H1 (cell line): ENCODE data around the gene PKN3. TPM values are rescaled to one million over a fixed set of nuclear protein-coding genes. Genes with fewer than 3 reads are reported as not detected.

Experiments used
- CTCF ChIA-PET: fragments of 300-600 bp; sonication (Branson Sonifier 250); formaldehyde crosslinking; loops from one replicate; lab custom pipeline; 2021; ENCODE audit not compliant: partially characterized antibody; lab: Charles Lee
- POLR2A ChIA-PET: fragments of 300-600 bp; sonication (Branson Sonifier 250); formaldehyde crosslinking; loops from one replicate; lab custom pipeline; 2021; ENCODE audit warnings: inconsistent platforms; ENCODE audit not compliant: partially characterized antibody; lab: Charles Lee
- DNase-seq, 2 experiments: peaks; one replicate each; pipeline versions ENCODE4 v3.0.0 to v3.0.0-alpha.2; 2010 to 2022; ENCODE audit warnings: low spot score in 2 of 2, low read depth in 1 of 2, mixed read lengths in 1 of 2
- FAIRE-seq: peaks from 2 replicates; lab custom pipeline; 2011; peaks lifted over from hg19 to GRCh38; lab: Jason Lieb, UNC
- H2AFZ ChIP-seq: 2 replicates; pipeline ENCODE4 v1.8.1; 2012; ENCODE audit warnings: low read length, inconsistent platforms
- H2AK5ac ChIP-seq: 2 replicates; pipeline ENCODE4 v1.6.1; 2013; ENCODE audit warnings: low read depth, low read length
- H2BK120ac ChIP-seq: replicated peaks from 2 replicates; pipeline ENCODE3; 2013; ENCODE audit warnings: low read depth, low read length, inconsistent platforms
- H2BK12ac ChIP-seq: 2 replicates; pipeline ENCODE4 v1.6.1; 2013; ENCODE audit warnings: low read depth, low read length
- H2BK15ac ChIP-seq: 2 replicates; pipeline ENCODE4 v1.6.1; 2013; ENCODE audit warnings: low read length
- H2BK20ac ChIP-seq: 2 replicates; pipeline ENCODE4 v1.6.1; 2013; ENCODE audit warnings: low read length
- H2BK5ac ChIP-seq: 2 replicates; pipeline ENCODE4 v1.6.1; 2013; ENCODE audit warnings: low read depth, low read length
- H3K14ac ChIP-seq: 2 replicates; pipeline ENCODE4 v1.6.1; 2013; ENCODE audit warnings: inconsistent platforms; ENCODE audit not compliant: insufficient read length
- H3K18ac ChIP-seq: 2 replicates; pipeline ENCODE4 v1.6.1; 2013; ENCODE audit warnings: low read length; ENCODE audit errors: extremely low read depth
- H3K23ac ChIP-seq: 2 replicates; pipeline ENCODE4 v1.6.1; 2013; ENCODE audit warnings: inconsistent platforms; ENCODE audit not compliant: insufficient read length
- H3K23me2 ChIP-seq: 2 replicates; pipeline ENCODE4 v1.6.1; 2013; ENCODE audit warnings: low read depth, low read length
- H3K27ac ChIP-seq: 2 replicates; pipeline ENCODE4 v1.6.1; 2011; ENCODE audit warnings: low read depth, low read length, inconsistent platforms
- H3K27me3 ChIP-seq, 4 experiments: replicated peaks in 1 of 4; 1 replicate in 1 of 4; 2 replicates in 3 of 4; pipeline versions ENCODE4 v1.6.1 to v1.8.1; 2011 to 2013; ENCODE audit warnings: low read length in 3 of 4, mild to moderate bottlenecking in 3 of 4, inconsistent platforms in 2 of 4, mixed read lengths in 2 of 4, moderate library complexity in 1 of 4; ENCODE audit not compliant: control insufficient read depth in 3 of 4, insufficient read depth in 3 of 4; ENCODE audit errors: extremely low read depth in 1 of 4
- H3K36me3 ChIP-seq, 4 experiments: 2 replicates each; pipeline versions ENCODE4 v1.6.1 to v1.8.1; 2011 to 2013; ENCODE audit warnings: mild to moderate bottlenecking in 4 of 4, low read length in 3 of 4, moderate library complexity in 2 of 4, control low read depth in 1 of 4, inconsistent platforms in 1 of 4; ENCODE audit not compliant: insufficient read depth in 4 of 4, control insufficient read depth in 2 of 4
- H3K4ac ChIP-seq: replicated peaks from 2 replicates; pipeline ENCODE3; 2013; ENCODE audit warnings: low read length, low read depth, mixed read lengths, inconsistent platforms; ENCODE audit not compliant: insufficient read length
- H3K4me1 ChIP-seq, 4 experiments: replicated peaks in 1 of 4; 1 replicate in 1 of 4; 2 replicates in 3 of 4; pipeline versions ENCODE4 v1.6.1 to v1.8.1; 2011 to 2013; ENCODE audit warnings: low read length in 3 of 4, inconsistent platforms in 2 of 4, mixed read lengths in 1 of 4; ENCODE audit not compliant: insufficient read depth in 4 of 4, control insufficient read depth in 3 of 4
- H3K4me2 ChIP-seq, 2 experiments: 2 replicates each; pipeline versions ENCODE4 v1.6.1 to v1.8.1; 2011 to 2013; ENCODE audit warnings: low read depth in 2 of 2, low read length in 2 of 2, control low read depth in 1 of 2, inconsistent platforms in 1 of 2, mild to moderate bottlenecking in 1 of 2; ENCODE audit not compliant: insufficient read depth in 1 of 2
- H3K4me3 ChIP-seq, 4 experiments: fragments of 200-600, 300-600 bp in 1 of 4; sonication (generic), shearing (Covaris generic), sonication (Bioruptor Twin) in 1 of 4; 2 replicates each; pipeline versions ENCODE4 v1.5.1 to v1.8.1; 2011 to 2016; ENCODE audit warnings: low read length in 4 of 4, low read depth in 3 of 4, control low read depth in 2 of 4, inconsistent platforms in 2 of 4, mild to moderate bottlenecking in 2 of 4, mixed read lengths in 1 of 4, moderate library complexity in 1 of 4; ENCODE audit not compliant: insufficient read depth in 2 of 4; ENCODE audit errors: extremely low read depth in 1 of 4
- H3K56ac ChIP-seq: replicated peaks from 2 replicates; pipeline ENCODE3; 2013; ENCODE audit warnings: low read depth, mild to moderate bottlenecking, mixed read lengths, low read length, inconsistent platforms; ENCODE audit not compliant: insufficient read length
- H3K79me1 ChIP-seq: 2 replicates; pipeline ENCODE4 v1.6.1; 2013; ENCODE audit warnings: low read depth, low read length, control low read depth
- H3K79me2 ChIP-seq, 2 experiments: 2 replicates each; pipeline versions ENCODE4 v1.6.1 to v1.8.1; 2012 to 2013; ENCODE audit warnings: low read length in 2 of 2, mild to moderate bottlenecking in 2 of 2, inconsistent platforms in 1 of 2; ENCODE audit not compliant: insufficient read depth in 2 of 2, control insufficient read depth in 1 of 2
- H3K9ac ChIP-seq, 4 experiments: replicated peaks in 1 of 4; 1 replicate in 1 of 4; 2 replicates in 3 of 4; pipeline versions ENCODE4 v1.6.1 to v1.8.1; 2011 to 2013; ENCODE audit warnings: low read depth in 3 of 4, low read length in 3 of 4, control low read depth in 2 of 4, mild to moderate bottlenecking in 2 of 4, moderate library complexity in 2 of 4, inconsistent platforms in 1 of 4; ENCODE audit errors: extremely low read depth in 1 of 4
- H3K9me3 ChIP-seq, 2 experiments: 2 replicates each; pipeline versions ENCODE4 v1.6.1 to v1.8.1; 2012 to 2013; ENCODE audit warnings: mild to moderate bottlenecking in 2 of 2, moderate library complexity in 2 of 2, control low read depth in 1 of 2, inconsistent platforms in 1 of 2, low read depth in 1 of 2, low read length in 1 of 2, mixed read lengths in 1 of 2; ENCODE audit not compliant: insufficient read depth in 2 of 2
- H4K20me1 ChIP-seq, 2 experiments: replicated peaks in 1 of 2; 2 replicates each; pipeline versions ENCODE3 to v1.8.1; 2011 to 2013; ENCODE audit warnings: inconsistent platforms in 2 of 2, low read length in 2 of 2, mild to moderate bottlenecking in 1 of 2; ENCODE audit not compliant: insufficient read depth in 2 of 2, control insufficient read depth in 1 of 2
- H4K5ac ChIP-seq: 2 replicates; pipeline ENCODE4 v1.6.1; 2013; ENCODE audit warnings: low read length, low read depth, mixed read lengths, inconsistent platforms; ENCODE audit not compliant: insufficient read length
- H4K8ac ChIP-seq: 2 replicates; pipeline ENCODE4 v1.8.0; 2013; ENCODE audit warnings: mild to moderate bottlenecking, moderate library complexity, low read length, inconsistent platforms; ENCODE audit not compliant: insufficient read depth; ENCODE audit errors: extremely low read depth
- H4K91ac ChIP-seq: replicated peaks from 2 replicates; pipeline ENCODE3; 2013; ENCODE audit warnings: low read length, mixed read lengths, inconsistent platforms; ENCODE audit not compliant: insufficient read length
- ASH2L ChIP-seq: fragments of 200-600, 300-600 bp; sonication (generic); IDR thresholded peaks from one replicate; pipeline ENCODE4 v1.7.1; 2017; ENCODE audit warnings: low read length
- CBX8 ChIP-seq: fragments of 300-800, 300-1000 bp; sonication (generic); IDR thresholded peaks from 2 replicates; pipeline ENCODE4 v1.7.1; 2016; ENCODE audit warnings: low read depth, low read length, borderline replicate concordance
- CEBPB ChIP-seq: IDR thresholded peaks from 2 replicates; pipeline ENCODE4 v1.6.1; 2012; ENCODE audit warnings: low read depth, low read length
- CTBP2 ChIP-seq: IDR thresholded peaks from 2 replicates; pipeline ENCODE4 v1.7.0; 2011; ENCODE audit warnings: borderline replicate concordance, mild to moderate bottlenecking, moderate library complexity, mixed read lengths, low read length; ENCODE audit not compliant: insufficient read depth, insufficient read length
- GTF2F1 ChIP-seq: IDR thresholded peaks from 2 replicates; pipeline ENCODE4 v1.6.1; 2012; ENCODE audit warnings: low read depth, low read length, improper control_type of control experiment, borderline replicate concordance
- JUN ChIP-seq: IDR thresholded peaks from 2 replicates; pipeline ENCODE4 v1.6.1; 2011; ENCODE audit warnings: low read depth, mild to moderate bottlenecking, improper control_type of control experiment, low read length
- JUND ChIP-seq: IDR thresholded peaks from 2 replicates; pipeline ENCODE4 v1.6.1; 2011; ENCODE audit warnings: mild to moderate bottlenecking, improper control_type of control experiment, low read length
- KDM1A ChIP-seq: fragments of 200-600, 300-600 bp; sonication (generic); IDR thresholded peaks from 2 replicates; pipeline ENCODE4 v1.7.1; 2016; ENCODE audit warnings: mild to moderate bottlenecking, low read length, borderline replicate concordance
- POU5F1 ChIP-seq: IDR thresholded peaks from 2 replicates; pipeline ENCODE4 v1.6.1; 2011; ENCODE audit warnings: low read depth, mild to moderate bottlenecking, low read length, moderate library complexity
- SIRT6 ChIP-seq: IDR thresholded peaks from one replicate; pipeline ENCODE4 v1.7.1; 2012; ENCODE audit warnings: low read length, inconsistent platforms
- TAF7 ChIP-seq: optimal IDR thresholded peaks from 2 replicates; pipeline ENCODE3; 2011; ENCODE audit warnings: low read depth, mild to moderate bottlenecking, inconsistent platforms, low read length, moderate library complexity, borderline replicate concordance
- USF2 ChIP-seq: IDR thresholded peaks from 2 replicates; pipeline ENCODE4 v1.6.1; 2011; ENCODE audit warnings: low read length, improper control_type of control experiment
- WGBS, 2 experiments: shearing (Covaris generic) in 1 of 2; methylation state at CpG; one replicate each; pipeline versions ENCODE4 v1.1.6 to v1.1.7; 2013 to 2015; ENCODE audit warnings: low lambda C conversion rate in 2 of 2, mixed read lengths in 2 of 2, inconsistent platforms in 1 of 2, low coverage in 1 of 2, missing lambda C conversion rate in 1 of 2; ENCODE audit not compliant: insufficient replicate concordance in 2 of 2, insufficient coverage in 1 of 2, insufficient read length in 1 of 2; ENCODE audit errors: extremely low coverage in 1 of 2, missing lambda C conversion rate in 1 of 2; 5-methylcytosine and 5-hydroxymethylcytosine counted together
- polyA plus RNA-seq, 7 experiments: library from polyadenylated mRNA; depleted of rRNA in 3 of 7; stranded (reverse) in 5 of 7; unstranded in 2 of 7; fragments of >200 nt in 5 of 7; fragments of 200-250 nt in 2 of 7; gene quantifications; 1 replicate in 5 of 7; 2 replicates in 1 of 7; 4 replicates in 1 of 7; pipeline versions ENCODE4 v1.2.1 to v1.2.3, GENCODE V29; 2011 to 2013; ENCODE audit warnings: missing spikeins in 2 of 7, mixed read lengths in 2 of 7
- total RNA-seq: library from RNA; stranded (reverse); fragmentation: NEBNext Ultra II Directional; extraction: Animal tissue kit (Norgen Biotek cat#: 25700); gene quantifications from 2 replicates; pipeline ENCODE4 v1.2.1, GENCODE V29; 2021
- TF ChIP-seq, protein P1 (sequence below): IDR thresholded peaks from 2 replicates; pipeline ENCODE4 v1.6.1; 2011; ENCODE audit warnings: low read depth, mild to moderate bottlenecking, low read length; ENCODE audit not compliant: insufficient read depth

PKN3 gene
- total and polyA plus RNA-seq, 2 of the 8 experiments (the other 6 are each of a cell fraction or from before 2014, with no cell fraction given), result 15.7 to 16.3 TPM

- no peak overlapping the region for H3K14ac ChIP-seq
- DNase-seq, result no peak
- H4K91ac ChIP-seq, result no peak overlapping the region
- no peak overlapping the region for H3K4ac ChIP-seq
- H3K9ac ChIP-seq, result no peak overlapping the region
- no peak overlapping the region for H4K5ac ChIP-seq
- no peak overlapping the region for H2BK12ac ChIP-seq
- H3K79me1 ChIP-seq, result peaks cover 3% of the 10 kb centered on the region; the same call in 1 of the 2 replicates
- H4K20me1 ChIP-seq, result peaks cover 0 to 2% of the 10 kb centered on the region in 2 experiments
- H4K8ac ChIP-seq, result no peak overlapping the region
- H3K4me3 ChIP-seq, result no peak overlapping the region
- no peak overlapping the region for H3K4me2 ChIP-seq
- ChIA-PET POLR2A (interaction anchor here (0.6 to 46.1 kb wide), 3 partner anchors 9 to 111 kb away, joined by 4 to 1197 read pairs (median 133); partner anchors contain the start of genes DYNC2I2 and SET), CTCF (interaction anchor here (1.5 kb wide), 1 partner anchor 86 kb away, joined by 4 read pairs; no protein-coding TSS in a partner anchor)
- no peak overlapping the region for H3K23ac ChIP-seq
- H3K23me2 ChIP-seq, result peaks cover 2% of the 10 kb centered on the region
- H3K4me1 ChIP-seq, result peaks cover 0 to 3% (median 0%) of the 10 kb centered on the region in 4 experiments; a peak in 3 of 7 replicates
- no peak overlapping the region for H2BK120ac ChIP-seq
- no peak overlapping the region for H3K56ac ChIP-seq
- H2BK15ac ChIP-seq, result no peak overlapping the region
- no peak overlapping the region for H2BK5ac ChIP-seq
- H3K27me3 ChIP-seq, result no peaks in the 10 kb centered on the region
- H3K18ac ChIP-seq, result no peak overlapping the region
- WGBS, 2 experiments, result 90% methylated on average over 4 of the region's 5 CpGs; no CpG with 5 or more reads in 1 of the 2 experiments
- no peak overlapping the region for H3K27ac ChIP-seq
- H3K9me3 ChIP-seq, result no peaks in the 10 kb centered on the region
- H2AK5ac ChIP-seq, result no peak overlapping the region
- H2BK20ac ChIP-seq, result no peak overlapping the region
- FAIRE-seq, result no peak
- H3K79me2 ChIP-seq, result no peaks in the 10 kb centered on the region
- H2AFZ ChIP-seq, result no peak overlapping the region
- H3K36me3 ChIP-seq, result peaks cover 0 to 15% (median 12%) of the 10 kb centered on the region in 4 experiments; a peak in 5 of 8 replicates
- no peak for TF ChIP-seq SIRT6
- TF ChIP-seq CEBPB, result no peak
- no peak for TF ChIP-seq USF2
- TF ChIP-seq JUN, result no peak
- no peak for TF ChIP-seq KDM1A
- no peak for TF ChIP-seq ASH2L
- TF ChIP-seq, protein P1, sequence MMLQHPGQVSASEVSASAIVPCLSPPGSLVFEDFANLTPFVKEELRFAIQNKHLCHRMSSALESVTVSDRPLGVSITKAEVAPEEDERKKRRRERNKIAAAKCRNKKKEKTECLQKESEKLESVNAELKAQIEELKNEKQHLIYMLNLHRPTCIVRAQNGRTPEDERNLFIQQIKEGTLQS, result no peak
- no peak for TF ChIP-seq GTF2F1
- TF ChIP-seq JUND, result no peak
- TF ChIP-seq POU5F1, result no peak
- TF ChIP-seq CTBP2, result no peak
- TF ChIP-seq TAF7, result no peak
- no peak for TF ChIP-seq CBX8
These were observed 16.2 kb downstream of the PKN3 start for GRCh38 chr9:128718475-128718874.
